Keratinocyte (primary cell): ENCODE measurements around the gene FSD2. TPM values are rescaled to one million over a fixed set of nuclear protein-coding genes. Genes with fewer than 3 reads are reported as not detected.
A peak's percentile ranks its signal among the peaks of the same experiment; 100 is the strongest.

ENCODE experiments used
- DNase-seq: peaks from one replicate; pipeline ENCODE4 v3.0.0-alpha.2; 2011; ENCODE audit warnings: low read depth, missing footprints, low spot score
- FAIRE-seq: peaks from 2 replicates; lab custom pipeline; 2011; peaks lifted over from hg19 to GRCh38; lab: Jason Lieb, UNC
- H2AFZ ChIP-seq: 2 replicates; pipeline ENCODE4 v1.6.0; 2012; ENCODE audit warnings: low read length, control low read depth, inconsistent platforms; ENCODE audit not compliant: control insufficient read depth
- H3K27ac ChIP-seq: 2 replicates; pipeline ENCODE4 v1.5.1; 2011; ENCODE audit warnings: low read length; ENCODE audit not compliant: control insufficient read depth, insufficient read depth
- H3K27me3 ChIP-seq: 3 replicates; pipeline ENCODE4 v1.6.0; 2011; ENCODE audit warnings: low read length; ENCODE audit not compliant: control insufficient read depth, insufficient read depth; ENCODE audit errors: extremely low read depth
- H3K36me3 ChIP-seq, 2 experiments: 2 replicates in 1 of 2; 3 replicates in 1 of 2; pipeline ENCODE4 v1.5.1; 2011; ENCODE audit warnings: low read length in 2 of 2, mild to moderate bottlenecking in 1 of 2; ENCODE audit not compliant: control insufficient read depth in 2 of 2, insufficient read depth in 2 of 2; ENCODE audit errors: extremely low read depth in 1 of 2
- H3K4me1 ChIP-seq: 3 replicates; pipeline ENCODE4 v1.5.1; 2011; ENCODE audit warnings: low read length; ENCODE audit not compliant: control insufficient read depth, insufficient read depth; ENCODE audit errors: extremely low read depth
- H3K4me2 ChIP-seq: 3 replicates; pipeline ENCODE4 v1.6.0; 2011; ENCODE audit warnings: low read depth, low read length; ENCODE audit not compliant: control insufficient read depth, insufficient read depth; ENCODE audit errors: extremely low read depth
- H3K4me3 ChIP-seq, 3 experiments: fragments of 200-600 bp in 1 of 3; sonication (generic) in 1 of 3; 2 replicates in 2 of 3; 3 replicates in 1 of 3; pipeline ENCODE4 v1.5.1; 2011 to 2016; ENCODE audit warnings: low read length in 3 of 3, mild to moderate bottlenecking in 3 of 3, control low read depth in 2 of 3, inconsistent platforms in 1 of 3, low read depth in 1 of 3, mixed read lengths in 1 of 3, mixed run types in 1 of 3, moderate library complexity in 1 of 3; ENCODE audit not compliant: control insufficient read depth in 2 of 3, insufficient read depth in 2 of 3; ENCODE audit errors: extremely low read depth in 1 of 3
- H3K79me2 ChIP-seq: 2 replicates; pipeline ENCODE4 v1.6.0; 2012; ENCODE audit warnings: low read length; ENCODE audit not compliant: control insufficient read depth, insufficient read depth
- H3K9ac ChIP-seq: 3 replicates; pipeline ENCODE4 v1.6.0; 2011; ENCODE audit warnings: low read length; ENCODE audit not compliant: control insufficient read depth, insufficient read depth; ENCODE audit errors: extremely low read depth
- H3K9me1 ChIP-seq: 3 replicates; pipeline ENCODE4 v1.6.0; 2011; ENCODE audit warnings: low read length; ENCODE audit not compliant: control insufficient read depth, insufficient read depth; ENCODE audit errors: extremely low read depth
- H3K9me3 ChIP-seq: 2 replicates; pipeline ENCODE4 v1.5.1; 2012; ENCODE audit warnings: low read depth, low read length; ENCODE audit not compliant: control insufficient read depth
- H4K20me1 ChIP-seq: 3 replicates; pipeline ENCODE4 v1.6.0; 2011; ENCODE audit warnings: low read length; ENCODE audit not compliant: control insufficient read depth, insufficient read depth; ENCODE audit errors: extremely low read depth
- CTCF ChIP-seq, 3 experiments: IDR thresholded peaks in 1 of 3; conservative IDR thresholded peaks in 1 of 3; optimal IDR thresholded peaks in 1 of 3; 2 replicates in 2 of 3; 3 replicates in 1 of 3; pipeline versions ENCODE3 to v1.5.1; 2011; ENCODE audit warnings: low read length in 3 of 3, mild to moderate bottlenecking in 3 of 3, moderate library complexity in 2 of 3, control low read depth in 1 of 3, inconsistent platforms in 1 of 3; ENCODE audit not compliant: insufficient read depth in 2 of 3; ENCODE audit errors: extremely low read depth in 1 of 3
- EZH2 ChIP-seq: IDR thresholded peaks from one replicate; pipeline ENCODE4 v1.6.1; 2012; ENCODE audit warnings: inconsistent platforms, mild to moderate bottlenecking, low read length, moderate library complexity
- dilution Hi-C: fragments of 300-500 bp; cut with MboI; formaldehyde crosslinking; loops from one replicate; pipeline ENCODE4 v1.7.0; 2020; ENCODE audit warnings: low sequenced_read_pairs; ENCODE audit not compliant: extremely low pct_ligation_motif_present
- polyA plus RNA-seq, 5 experiments: library from polyadenylated mRNA; depleted of rRNA in 3 of 5; stranded (reverse) in 3 of 5; stranded (forward) in 1 of 5; unstranded in 1 of 5; fragments of >200 nt; gene quantifications; 1 replicate in 1 of 5; 2 replicates in 3 of 5; 3 replicates in 1 of 5; pipeline versions ENCODE4 v1.2.1 to v1.2.3, GENCODE V29; 2011 to 2012; ENCODE audit warnings: missing spikeins in 2 of 5, low read depth in 1 of 5, low replicate concordance in 1 of 5

The FSD2 gene
- polyA plus RNA-seq, 1 donor (not counting 4 experiments of a cell fraction or from before 2014, with no cell fraction given) = not detected

- Histone ChIP-seq H4K20me1 (no peaks in the 10 kb centered on the region), H3K4me1 (peaks cover 8% of the 10 kb centered on the region), H3K9ac (no peak overlapping the region), H3K27ac (no peak overlapping the region), H3K79me2 (no peaks in the 10 kb centered on the region), H3K27me3 (no peaks in the 10 kb centered on the region), H3K36me3 (no peaks in the 10 kb centered on the region), H3K9me1 (no peaks in the 10 kb centered on the region), H3K4me2 (peak overlapping the region; percentile 29), H2AFZ (no peak overlapping the region), H3K4me3 (no peak overlapping the region), H3K9me3 (no peaks in the 10 kb centered on the region)
- no peak for TF ChIP-seq EZH2
- TF ChIP-seq CTCF (optimal IDR thresholded peaks at IDR 0.05 in 1 of 3, IDR thresholded peaks at IDR 0.05 in 1 of 3, conservative IDR thresholded peaks at IDR 0.05 in 1 of 3; ENCODE audit: extremely low read depth in 1 of 3, insufficient read depth in 2 of 3, low read length in 3 of 3) = no peak
- FAIRE-seq (no peak), DNase-seq (no peak)
- dilution Hi-C loops = no loop called here
Measured at GRCh38 chr15:82771789-82772607, 33.9 kb downstream of the FSD2 start.

- TF ChIP-seq CTCF (optimal IDR thresholded peaks at IDR 0.05 in 1 of 3, IDR thresholded peaks at IDR 0.05 in 1 of 3, conservative IDR thresholded peaks at IDR 0.05 in 1 of 3; ENCODE audit: extremely low read depth in 1 of 3, insufficient read depth in 2 of 3, low read length in 3 of 3) (no peak), EZH2 (no peak)
- Histone ChIP-seq H3K27ac (no peak overlapping the region), H3K9ac (no peak overlapping the region), H2AFZ (no peak overlapping the region), H3K4me1 (peaks cover 8% of the 10 kb centered on the region), H3K9me3 (no peaks in the 10 kb centered on the region), H3K4me3 (no peak overlapping the region), H3K27me3 (no peaks in the 10 kb centered on the region), H3K9me1 (no peaks in the 10 kb centered on the region), H4K20me1 (no peaks in the 10 kb centered on the region), H3K79me2 (no peaks in the 10 kb centered on the region), H3K4me2 (no peak overlapping the region), H3K36me3 (peaks cover 0 to 3% of the 10 kb centered on the region in 2 experiments)
- no peak for FAIRE-seq
- DNase-seq = no peak
- dilution Hi-C loops = no loop called here
Measured at GRCh38 chr15:82768414-82769054, 37.3 kb downstream of the FSD2 start.
